HepG2 (cell line): ENCODE data around the gene EEFSEC. TPM values are rescaled to one million over a fixed set of nuclear protein-coding genes. Genes with fewer than 3 reads are reported as not detected.

Experiments
- ARNTL ChIP-seq: sonication (generic); formaldehyde crosslinking; IDR thresholded peaks from 2 replicates; pipeline ENCODE4 v1.4.0; 2020; ENCODE audit warnings: mild to moderate bottlenecking, missing genetic modification reagents
- CEBPB ChIP-seq: IDR thresholded peaks from 2 replicates; pipeline ENCODE4 v1.6.1; 2011; ENCODE audit warnings: low read depth, low read length, improper control_type of control experiment, borderline replicate concordance
- EED ChIP-seq: sonication (generic); formaldehyde crosslinking; IDR thresholded peaks from 2 replicates; pipeline ENCODE4 v1.5.0; 2020; ENCODE audit warnings: mild to moderate bottlenecking, missing genetic modification reagents
- FOXA3 ChIP-seq: IDR thresholded peaks from 2 replicates; pipeline ENCODE4 v1.6.1; 2016; ENCODE audit warnings: missing genetic modification reagents, missing compliant biosample characterization
- KMT2B ChIP-seq: IDR thresholded peaks from 2 replicates; pipeline ENCODE4 v1.6.1; 2016; ENCODE audit warnings: missing genetic modification reagents, missing compliant biosample characterization
- NR2C2 ChIP-seq: sonication (generic); formaldehyde crosslinking; IDR thresholded peaks from 2 replicates; pipeline ENCODE4 v1.4.0; 2020; ENCODE audit warnings: missing genetic modification reagents, mild to moderate bottlenecking, moderate library complexity, borderline replicate concordance
- PHF20 ChIP-seq: sonication (generic); formaldehyde crosslinking; IDR thresholded peaks from 2 replicates; pipeline ENCODE4 v1.5.0; 2020; ENCODE audit warnings: mild to moderate bottlenecking, missing genetic modification reagents
- SIX1 ChIP-seq: sonication (generic); formaldehyde crosslinking; IDR thresholded peaks from 2 replicates; pipeline ENCODE4 v1.4.0; 2020; ENCODE audit warnings: missing genetic modification reagents, borderline replicate concordance
- TFAP4 ChIP-seq: sonication (generic); IDR thresholded peaks from 2 replicates; pipeline ENCODE4 v1.6.1; 2016; ENCODE audit warnings: low read depth, borderline replicate concordance
- TFDP2 ChIP-seq: sonication (generic); formaldehyde crosslinking; IDR thresholded peaks from 2 replicates; pipeline ENCODE4 v1.4.0; 2020; ENCODE audit warnings: missing genetic modification reagents
- ZNF276 ChIP-seq: sonication (generic); formaldehyde crosslinking; IDR thresholded peaks from 2 replicates; pipeline ENCODE4 v1.4.0; 2020; ENCODE audit warnings: mild to moderate bottlenecking, low read depth, missing genetic modification reagents
- ZNF34 ChIP-seq: sonication (generic); formaldehyde crosslinking; IDR thresholded peaks from 2 replicates; pipeline ENCODE4 v1.4.0; 2020; ENCODE audit warnings: mild to moderate bottlenecking, missing genetic modification reagents, borderline replicate concordance
- polyA plus RNA-seq, 8 experiments: library from polyadenylated mRNA; depleted of rRNA in 3 of 8; stranded (reverse) in 7 of 8; unstranded in 1 of 8; fragments of >200 nt; fragmentation: Illumina TruSeq in 4 of 8; extraction: Trizol in 4 of 8; gene quantifications; 2 replicates each; pipeline versions ENCODE4 v1.2.1 to v1.2.3, GENCODE V29; 2011 to 2016; ENCODE audit warnings: low read depth in 4 of 8, missing spikeins in 1 of 8, mixed read lengths in 1 of 8; ENCODE audit not compliant: insufficient read depth in 1 of 8
- total RNA-seq, 5 experiments: library from RNA; depleted of rRNA; stranded (reverse); fragments of >200 nt; fragmentation: Illumina TruSeq; extraction: Trizol; gene quantifications; 2 replicates each; pipeline ENCODE4 v1.2.3, GENCODE V29; 2016; ENCODE audit warnings: low read depth in 1 of 5
- TF ChIP-seq, protein P1 (sequence below): sonication (generic); formaldehyde crosslinking; IDR thresholded peaks from 2 replicates; pipeline ENCODE4 v1.5.0; 2020; ENCODE audit warnings: mild to moderate bottlenecking, missing genetic modification reagents, moderate library complexity
- TF ChIP-seq, protein P2 (sequence below): conservative IDR thresholded peaks from 2 replicates; pipeline ENCODE4 v1.6.1; 2018; ENCODE audit warnings: missing genetic modification reagents
- TF ChIP-seq, protein P3 (sequence below): sonication (generic); formaldehyde crosslinking; IDR thresholded peaks from 2 replicates; pipeline ENCODE4 v1.4.0; 2020; ENCODE audit warnings: mild to moderate bottlenecking, missing genetic modification reagents

Gene EEFSEC
- total and polyA plus RNA-seq, 2 of the 13 experiments (the other 11 are each of a cell fraction or from before 2014, with no cell fraction given) = 6.4 to 24.2 TPM

- TF ChIP-seq TFDP2 (CRISPR knock-in tag) (peak; percentile 71), NR2C2 (peak; percentile 99), CEBPB (peak; percentile 48; the same call in 1 of the 2 replicates), ZNF276 (CRISPR knock-in tag) (no peak), SIX1 (CRISPR knock-in tag) (peak; percentile 22; the same call in 1 of the 2 replicates), KMT2B (CRISPR knock-in tag) (peak; percentile 95), ZNF34 (0 out of 2 replicates have a peak, but pooled peaks have one; percentile 54), TFAP4 (peak; percentile 28; the same call in 1 of the 2 replicates), PHF20 (CRISPR knock-in tag) (peak; percentile 100), EED (0 out of 2 replicates have a peak, but pooled peaks have one; percentile 67), FOXA3 (CRISPR knock-in tag) (peak; percentile 47; the same call in 1 of the 2 replicates), ARNTL (CRISPR knock-in tag) (peak; percentile 54)
- TF ChIP-seq, protein P1, sequence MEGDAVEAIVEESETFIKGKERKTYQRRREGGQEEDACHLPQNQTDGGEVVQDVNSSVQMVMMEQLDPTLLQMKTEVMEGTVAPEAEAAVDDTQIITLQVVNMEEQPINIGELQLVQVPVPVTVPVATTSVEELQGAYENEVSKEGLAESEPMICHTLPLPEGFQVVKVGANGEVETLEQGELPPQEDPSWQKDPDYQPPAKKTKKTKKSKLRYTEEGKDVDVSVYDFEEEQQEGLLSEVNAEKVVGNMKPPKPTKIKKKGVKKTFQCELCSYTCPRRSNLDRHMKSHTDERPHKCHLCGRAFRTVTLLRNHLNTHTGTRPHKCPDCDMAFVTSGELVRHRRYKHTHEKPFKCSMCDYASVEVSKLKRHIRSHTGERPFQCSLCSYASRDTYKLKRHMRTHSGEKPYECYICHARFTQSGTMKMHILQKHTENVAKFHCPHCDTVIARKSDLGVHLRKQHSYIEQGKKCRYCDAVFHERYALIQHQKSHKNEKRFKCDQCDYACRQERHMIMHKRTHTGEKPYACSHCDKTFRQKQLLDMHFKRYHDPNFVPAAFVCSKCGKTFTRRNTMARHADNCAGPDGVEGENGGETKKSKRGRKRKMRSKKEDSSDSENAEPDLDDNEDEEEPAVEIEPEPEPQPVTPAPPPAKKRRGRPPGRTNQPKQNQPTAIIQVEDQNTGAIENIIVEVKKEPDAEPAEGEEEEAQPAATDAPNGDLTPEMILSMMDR (CRISPR knock-in tag) = no peak
- TF ChIP-seq, protein P2, sequence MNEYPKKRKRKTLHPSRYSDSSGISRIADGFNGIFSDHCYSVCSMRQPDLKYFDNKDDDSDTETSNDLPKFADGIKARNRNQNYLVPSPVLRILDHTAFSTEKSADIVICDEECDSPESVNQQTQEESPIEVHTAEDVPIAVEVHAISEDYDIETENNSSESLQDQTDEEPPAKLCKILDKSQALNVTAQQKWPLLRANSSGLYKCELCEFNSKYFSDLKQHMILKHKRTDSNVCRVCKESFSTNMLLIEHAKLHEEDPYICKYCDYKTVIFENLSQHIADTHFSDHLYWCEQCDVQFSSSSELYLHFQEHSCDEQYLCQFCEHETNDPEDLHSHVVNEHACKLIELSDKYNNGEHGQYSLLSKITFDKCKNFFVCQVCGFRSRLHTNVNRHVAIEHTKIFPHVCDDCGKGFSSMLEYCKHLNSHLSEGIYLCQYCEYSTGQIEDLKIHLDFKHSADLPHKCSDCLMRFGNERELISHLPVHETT (CRISPR knock-in tag) = peak; percentile 94
- TF ChIP-seq, protein P3, sequence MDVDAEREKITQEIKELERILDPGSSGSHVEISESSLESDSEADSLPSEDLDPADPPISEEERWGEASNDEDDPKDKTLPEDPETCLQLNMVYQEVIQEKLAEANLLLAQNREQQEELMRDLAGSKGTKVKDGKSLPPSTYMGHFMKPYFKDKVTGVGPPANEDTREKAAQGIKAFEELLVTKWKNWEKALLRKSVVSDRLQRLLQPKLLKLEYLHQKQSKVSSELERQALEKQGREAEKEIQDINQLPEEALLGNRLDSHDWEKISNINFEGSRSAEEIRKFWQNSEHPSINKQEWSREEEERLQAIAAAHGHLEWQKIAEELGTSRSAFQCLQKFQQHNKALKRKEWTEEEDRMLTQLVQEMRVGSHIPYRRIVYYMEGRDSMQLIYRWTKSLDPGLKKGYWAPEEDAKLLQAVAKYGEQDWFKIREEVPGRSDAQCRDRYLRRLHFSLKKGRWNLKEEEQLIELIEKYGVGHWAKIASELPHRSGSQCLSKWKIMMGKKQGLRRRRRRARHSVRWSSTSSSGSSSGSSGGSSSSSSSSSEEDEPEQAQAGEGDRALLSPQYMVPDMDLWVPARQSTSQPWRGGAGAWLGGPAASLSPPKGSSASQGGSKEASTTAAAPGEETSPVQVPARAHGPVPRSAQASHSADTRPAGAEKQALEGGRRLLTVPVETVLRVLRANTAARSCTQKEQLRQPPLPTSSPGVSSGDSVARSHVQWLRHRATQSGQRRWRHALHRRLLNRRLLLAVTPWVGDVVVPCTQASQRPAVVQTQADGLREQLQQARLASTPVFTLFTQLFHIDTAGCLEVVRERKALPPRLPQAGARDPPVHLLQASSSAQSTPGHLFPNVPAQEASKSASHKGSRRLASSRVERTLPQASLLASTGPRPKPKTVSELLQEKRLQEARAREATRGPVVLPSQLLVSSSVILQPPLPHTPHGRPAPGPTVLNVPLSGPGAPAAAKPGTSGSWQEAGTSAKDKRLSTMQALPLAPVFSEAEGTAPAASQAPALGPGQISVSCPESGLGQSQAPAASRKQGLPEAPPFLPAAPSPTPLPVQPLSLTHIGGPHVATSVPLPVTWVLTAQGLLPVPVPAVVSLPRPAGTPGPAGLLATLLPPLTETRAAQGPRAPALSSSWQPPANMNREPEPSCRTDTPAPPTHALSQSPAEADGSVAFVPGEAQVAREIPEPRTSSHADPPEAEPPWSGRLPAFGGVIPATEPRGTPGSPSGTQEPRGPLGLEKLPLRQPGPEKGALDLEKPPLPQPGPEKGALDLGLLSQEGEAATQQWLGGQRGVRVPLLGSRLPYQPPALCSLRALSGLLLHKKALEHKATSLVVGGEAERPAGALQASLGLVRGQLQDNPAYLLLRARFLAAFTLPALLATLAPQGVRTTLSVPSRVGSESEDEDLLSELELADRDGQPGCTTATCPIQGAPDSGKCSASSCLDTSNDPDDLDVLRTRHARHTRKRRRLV (CRISPR knock-in tag) = peak; percentile 98
Measured at GRCh38 chr3:128123538-128124368, 29.5 kb upstream of the EEFSEC start, which contains the start of gene RUVBL1 (continued).
